NK-92 treated with Interleukin-12 subunit alpha and Interleukin-12 subunit beta, amount 100 ng/mL, for 24 hours (cell line): ENCODE results near the gene ADCY6.

Source experiments
- DNase-seq: peaks from one replicate; lab custom pipeline; 2025; lab: John Stamatoyannopoulos, UW

ADCY6 gene

DNA sequence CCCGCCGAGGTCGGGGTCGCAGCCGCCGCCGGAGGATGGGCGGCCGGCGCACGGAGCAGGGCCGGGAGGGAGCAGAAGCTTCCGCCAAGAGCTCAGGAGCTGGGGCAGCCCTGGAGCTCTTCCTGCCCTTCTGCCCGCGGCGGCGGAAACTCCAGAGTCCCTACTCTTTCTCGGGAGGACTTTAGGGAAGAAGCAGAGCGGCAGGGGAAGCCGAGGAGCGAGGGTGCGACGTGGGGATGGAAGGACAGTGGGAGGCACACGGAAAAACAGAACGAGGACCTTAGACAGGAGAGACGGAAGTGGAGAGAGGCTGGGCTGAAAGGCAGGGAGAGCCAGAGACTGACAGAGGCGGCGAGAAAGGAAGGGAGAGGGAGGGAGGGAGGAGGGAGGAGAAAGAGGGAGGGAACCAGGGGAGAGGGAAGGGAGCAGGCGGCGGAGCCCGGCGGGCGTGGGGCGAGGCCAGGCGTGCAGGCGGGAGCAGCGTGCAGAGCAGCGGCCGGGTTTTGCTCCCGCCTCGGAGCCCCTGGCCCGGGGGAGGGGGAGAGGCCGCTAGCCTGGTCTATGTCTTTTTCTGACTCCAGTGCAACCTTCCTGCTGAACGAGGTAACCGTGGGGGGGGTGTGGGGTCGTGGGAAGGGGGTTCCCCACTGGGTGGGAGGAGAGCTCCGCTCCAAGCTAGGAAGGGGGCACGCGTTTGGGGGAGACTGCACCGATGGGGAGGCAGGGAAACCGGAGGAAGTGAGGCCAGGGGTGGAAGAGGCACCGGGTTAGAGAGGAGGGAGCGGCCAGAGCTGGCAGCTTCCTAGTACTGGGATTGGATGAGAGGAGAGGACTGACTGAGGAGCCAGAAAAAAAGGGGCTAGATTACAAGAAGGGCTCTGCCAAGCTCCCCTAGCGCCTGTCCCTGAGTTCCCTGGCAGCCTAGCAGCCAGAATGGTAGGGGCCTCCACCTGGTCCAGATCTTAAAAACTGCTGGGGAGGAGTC is 26.5 kb upstream of the ADCY6 start:
- DNase-seq: no peak

DNA sequence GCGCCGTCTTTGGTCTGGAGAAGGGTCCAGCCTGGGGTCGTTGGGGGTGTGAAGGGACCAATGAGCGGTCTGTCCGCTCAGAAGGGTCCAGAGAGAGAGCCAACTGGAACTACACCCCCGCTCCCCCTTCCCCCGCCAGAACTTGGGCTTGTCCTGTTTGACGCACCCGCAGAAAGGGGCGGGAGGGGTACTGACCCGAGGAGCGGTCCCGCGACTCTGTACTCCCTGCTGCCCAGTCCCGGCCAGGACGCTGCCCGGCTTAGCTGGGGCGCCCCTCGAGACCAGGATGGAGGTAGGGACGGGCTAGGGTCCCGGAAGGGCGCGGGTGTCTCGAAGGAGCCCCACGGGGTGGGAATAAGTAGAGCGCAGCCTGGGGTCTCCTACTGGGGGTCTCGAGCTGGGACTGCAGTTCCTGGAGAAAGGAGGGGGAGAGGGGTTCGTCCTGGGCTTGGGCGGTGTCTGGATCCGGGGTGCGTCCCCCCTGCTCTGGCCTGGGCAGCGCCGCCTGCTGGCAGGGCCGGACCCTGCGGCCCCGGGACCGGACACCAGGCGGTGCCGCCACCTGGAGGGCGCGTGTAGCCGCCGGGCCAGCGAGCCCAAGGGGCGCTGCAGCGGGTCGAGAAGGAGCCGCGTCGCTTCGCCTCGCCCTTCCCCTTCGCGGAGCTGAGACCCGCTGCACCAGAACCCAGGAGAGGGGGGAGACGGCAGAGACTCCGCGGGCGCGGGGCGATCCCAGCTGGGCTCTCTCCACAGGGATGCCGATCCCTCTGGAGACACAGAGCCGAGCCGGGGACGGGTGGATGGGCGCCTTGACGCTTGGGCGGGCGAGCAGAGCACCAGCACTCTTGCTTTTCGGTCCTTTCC is 25.6 kb upstream of the ADCY6 start:
- DNase-seq: no peak

DNA sequence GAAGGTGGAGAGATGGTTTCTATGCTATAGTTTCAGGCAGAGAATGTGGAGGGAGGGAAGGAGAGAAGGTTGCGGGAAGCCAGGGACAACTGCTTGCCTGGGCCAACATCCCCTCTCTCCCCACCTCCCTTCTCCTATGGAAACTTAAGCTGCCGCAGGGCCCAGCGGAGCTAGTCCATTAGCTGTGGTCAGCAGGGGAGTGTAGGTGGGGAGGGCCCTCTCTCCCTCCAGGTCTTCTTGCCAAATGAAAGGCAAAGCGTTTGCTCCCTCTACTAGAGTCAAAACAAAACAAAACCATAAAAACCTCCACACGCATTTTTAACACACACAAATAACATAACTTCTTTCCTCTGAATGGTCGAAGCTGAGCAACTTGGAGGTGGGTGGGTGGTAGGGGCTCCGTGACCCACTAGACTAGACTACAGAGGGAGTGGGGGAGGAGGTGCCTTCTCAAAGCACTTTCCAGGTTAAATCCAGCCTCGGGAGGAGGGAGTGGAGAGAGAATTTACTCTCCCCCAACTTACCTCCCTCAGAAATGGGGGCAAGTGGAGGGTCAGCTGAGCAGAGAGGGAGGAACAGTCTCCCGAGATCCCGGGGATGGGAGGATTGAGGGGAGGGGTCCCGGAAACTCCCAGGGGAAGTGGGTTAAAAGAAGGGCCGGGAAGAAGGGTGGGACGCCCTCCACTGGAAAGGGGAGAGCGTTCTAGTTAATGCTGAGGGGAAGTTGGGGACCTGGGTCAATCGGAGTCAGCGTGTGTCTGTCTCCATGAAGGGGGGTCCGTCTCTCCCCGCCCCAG is 24.8 kb upstream of the ADCY6 start:
- no peak for DNase-seq

DNA sequence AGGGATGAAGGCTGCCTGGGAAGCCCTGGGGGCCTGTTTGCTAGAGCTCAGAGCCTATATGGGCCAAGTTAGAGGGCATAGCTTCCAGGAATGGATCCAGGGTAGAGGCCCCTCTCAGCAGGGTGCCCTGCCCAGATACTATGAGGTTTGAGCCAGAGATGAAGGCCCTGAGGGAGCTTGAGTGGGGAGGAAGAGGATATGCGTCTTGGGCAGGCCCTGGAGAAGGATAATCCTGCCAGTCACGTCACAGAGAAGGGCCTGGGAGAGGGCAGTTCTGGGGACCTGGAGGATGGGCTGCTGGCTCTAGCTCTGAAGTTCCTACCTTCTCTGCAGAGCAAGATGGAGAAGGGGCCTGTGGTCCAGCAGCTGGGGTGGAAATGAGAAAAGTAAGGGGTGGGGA is 23.5 kb upstream of the ADCY6 start:
- DNase-seq: no peak

DNA sequence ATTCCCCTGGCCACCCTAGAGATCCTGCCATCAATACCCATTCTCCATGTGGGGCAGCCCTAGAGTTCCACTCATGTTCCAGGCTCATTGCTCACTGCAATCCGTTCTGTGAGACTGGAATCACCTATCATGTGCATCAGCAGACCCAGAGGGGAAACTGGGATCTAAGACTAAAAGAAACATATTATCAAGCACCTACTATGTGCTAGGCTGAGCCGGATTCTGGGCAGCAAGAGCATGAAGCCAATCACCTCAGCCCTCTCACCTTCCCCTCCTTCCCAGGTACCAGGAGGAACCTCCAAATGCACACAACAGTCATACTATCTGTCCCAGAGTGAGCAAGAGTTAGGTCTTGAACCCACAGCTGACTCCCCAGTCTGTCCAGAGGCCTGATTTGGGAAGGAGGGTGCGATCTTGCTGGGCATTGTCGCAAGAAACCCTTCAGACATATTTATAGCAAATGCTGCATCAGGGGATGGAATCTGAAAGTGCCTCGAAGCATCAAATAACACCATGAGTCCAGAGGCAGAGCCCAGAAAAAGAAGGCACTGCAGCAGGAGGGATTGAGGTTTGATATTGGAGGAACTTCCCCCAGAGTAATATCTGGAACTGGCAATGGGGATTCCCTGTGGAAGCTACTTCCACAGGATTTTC is 22.7 kb upstream of the ADCY6 start:
- DNase-seq: no peak

DNA sequence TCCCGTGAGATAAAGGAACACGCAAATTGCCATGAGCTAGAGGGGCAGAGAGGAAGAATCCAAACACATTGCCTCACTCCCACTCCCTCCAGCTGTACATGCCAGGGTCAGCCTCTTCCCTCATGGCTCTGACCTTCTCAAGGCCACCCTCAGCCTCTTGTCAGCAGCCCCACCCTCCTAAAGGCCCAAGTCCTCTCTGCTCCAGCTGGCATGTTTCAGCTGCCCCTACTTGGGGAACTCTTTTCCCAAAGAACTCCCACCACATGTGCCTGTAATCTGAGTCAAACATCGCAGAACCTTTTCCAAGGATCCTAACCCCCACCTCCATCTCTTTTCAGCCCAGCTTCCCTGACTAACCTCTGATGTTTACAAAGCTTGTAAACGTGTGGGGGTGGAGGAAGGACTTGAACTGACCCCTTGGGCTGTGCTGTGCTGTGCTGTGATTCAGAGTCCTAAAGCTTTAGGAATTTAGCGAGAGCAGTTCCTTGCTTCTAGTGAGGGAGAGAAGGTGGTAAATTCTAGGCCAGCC is 22.1 kb upstream of the ADCY6 start:
- DNase-seq: no peak

DNA sequence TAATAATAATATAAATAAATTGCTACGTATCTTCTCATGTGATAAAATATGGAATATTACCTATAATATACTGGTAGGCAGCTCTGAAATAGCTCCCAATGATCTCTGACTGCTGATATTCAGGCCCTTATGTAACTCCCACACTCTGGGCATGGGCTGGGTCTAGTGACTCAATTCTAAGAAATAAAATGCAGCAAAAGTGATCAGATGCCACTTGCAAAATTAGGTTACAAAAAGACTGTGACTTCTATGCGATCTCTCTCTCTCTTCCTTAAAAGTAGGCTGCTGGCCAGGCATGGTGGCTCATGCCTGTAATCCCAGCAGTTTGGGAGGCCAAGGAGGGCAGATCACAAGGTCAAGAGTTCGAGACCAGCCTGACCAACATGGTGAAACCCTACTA is 19.1 kb upstream of the ADCY6 start:
- no peak for DNase-seq

DNA sequence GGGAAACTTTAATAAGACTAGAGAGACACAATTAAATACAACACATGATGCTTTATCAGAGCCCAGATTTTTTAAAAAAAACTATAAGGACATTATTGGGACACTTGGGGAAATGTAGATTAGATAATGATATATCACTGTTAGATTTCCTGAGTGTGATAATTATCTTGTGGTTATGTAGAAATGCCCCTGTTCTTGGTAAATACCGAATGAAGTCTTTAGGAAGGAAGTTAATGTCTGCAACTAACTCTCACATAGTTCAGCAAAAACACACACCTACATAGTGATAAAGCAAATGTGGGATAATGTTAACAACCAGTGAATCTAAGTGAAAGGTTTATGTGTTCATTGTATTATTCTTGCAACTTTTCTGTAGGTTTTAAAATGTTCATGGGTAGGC is 14.8 kb upstream of the ADCY6 start:
- no peak for DNase-seq

DNA sequence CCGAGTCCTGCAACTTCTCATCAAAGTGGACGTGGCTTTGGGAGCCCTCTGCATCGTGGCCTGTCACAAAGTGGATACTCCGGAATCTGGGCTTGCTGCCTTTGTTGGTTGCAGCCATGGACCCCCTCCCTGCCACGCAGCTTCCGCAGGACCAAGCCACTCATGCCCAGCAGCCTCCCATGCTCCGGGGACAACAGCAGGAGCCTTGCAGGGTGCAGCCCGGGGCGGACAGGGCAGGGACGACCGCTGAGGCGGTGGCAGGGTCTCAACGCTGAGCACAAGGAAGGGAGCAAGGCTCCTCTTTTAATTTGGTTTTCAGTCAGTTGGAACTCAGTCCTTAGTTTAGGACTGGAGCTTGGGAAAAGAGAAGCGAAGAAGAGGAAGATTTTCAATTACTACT is 12.1 kb upstream of the ADCY6 start:
- no peak for DNase-seq

DNA sequence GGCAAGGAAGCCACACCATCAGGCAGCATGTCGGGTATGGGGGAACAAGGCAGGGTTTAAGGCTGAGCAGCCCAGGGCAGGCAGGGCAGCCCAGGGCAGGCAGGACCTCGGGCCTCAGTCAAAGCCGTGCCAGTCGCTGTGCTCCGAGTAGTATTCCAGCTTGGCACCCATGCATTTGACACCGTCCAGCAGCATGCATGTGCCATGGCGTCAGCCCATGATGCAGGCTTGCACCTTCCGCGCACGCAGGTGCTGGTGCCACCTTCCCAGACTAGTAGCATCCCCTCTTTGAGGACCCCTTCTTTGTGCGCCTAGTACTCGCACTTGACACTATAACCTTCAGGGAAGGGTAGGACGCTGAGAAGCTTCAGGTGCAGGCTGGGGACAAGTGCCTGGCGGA is 11.6 kb upstream of the ADCY6 start:
- DNase-seq: no peak

DNA sequence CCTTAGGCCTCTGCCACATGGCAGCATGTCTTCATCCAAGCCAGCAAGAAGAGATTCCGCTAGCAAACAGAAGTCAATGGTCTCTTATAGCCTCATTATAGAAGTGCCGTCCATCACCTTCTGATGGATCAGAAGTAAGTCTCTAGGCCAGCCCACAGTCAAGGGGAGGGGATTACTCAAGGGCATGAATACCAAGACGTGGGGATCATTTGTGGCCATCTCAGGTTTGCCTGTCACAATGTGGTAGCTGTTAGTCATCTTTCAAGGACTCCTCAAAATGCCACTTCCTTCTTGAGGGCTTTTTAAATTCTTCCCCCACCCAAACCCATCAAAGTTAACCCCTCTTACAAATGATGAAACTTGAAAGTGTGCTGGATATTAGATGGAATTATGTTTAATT is 8.1 kb upstream of the ADCY6 start:
- peak; percentile 57 for DNase-seq

DNA sequence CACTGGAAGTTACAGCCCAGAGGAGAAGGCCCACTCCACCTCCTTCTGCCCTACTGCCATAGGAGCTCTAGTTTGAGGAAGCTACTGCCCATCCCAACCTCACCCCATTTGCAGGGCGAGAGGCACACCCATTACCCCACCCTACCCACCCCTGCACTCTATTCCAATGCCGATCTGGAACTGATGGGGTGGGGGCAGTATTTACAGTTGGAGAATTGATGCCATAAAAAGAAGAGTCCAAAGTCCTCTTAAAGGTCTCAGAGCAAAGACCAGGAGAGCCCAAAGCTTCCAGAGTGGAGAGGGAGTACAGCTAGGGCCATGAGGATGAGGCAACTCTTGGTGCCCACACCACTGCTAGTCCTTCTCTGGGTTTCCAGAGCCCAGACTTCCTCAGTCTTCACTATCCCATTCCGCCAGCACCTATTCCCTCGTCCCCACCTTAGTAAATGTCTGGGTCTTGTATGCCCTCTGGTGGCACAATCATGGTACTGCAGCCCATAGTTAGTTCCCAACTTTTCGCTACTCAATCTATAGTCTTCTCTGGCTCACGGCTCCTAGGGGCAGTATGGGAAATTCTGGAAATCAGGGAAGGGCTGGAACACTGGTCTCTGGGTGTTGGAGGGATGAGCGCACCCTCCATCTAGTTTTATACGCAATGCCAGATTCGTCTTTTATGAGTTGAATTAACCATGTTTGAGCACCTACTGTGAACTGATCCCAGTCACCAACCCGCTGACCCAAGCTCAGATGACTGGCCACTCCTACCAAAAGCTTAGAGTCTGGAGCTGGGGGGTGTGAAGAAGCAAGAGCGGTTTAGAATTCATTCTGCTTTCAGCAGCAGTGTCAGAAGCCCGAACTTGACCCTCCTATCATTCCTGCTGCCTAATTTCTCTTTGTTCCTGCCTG is 6.9 kb upstream of the ADCY6 start:
- peak; percentile 24 for DNase-seq

DNA sequence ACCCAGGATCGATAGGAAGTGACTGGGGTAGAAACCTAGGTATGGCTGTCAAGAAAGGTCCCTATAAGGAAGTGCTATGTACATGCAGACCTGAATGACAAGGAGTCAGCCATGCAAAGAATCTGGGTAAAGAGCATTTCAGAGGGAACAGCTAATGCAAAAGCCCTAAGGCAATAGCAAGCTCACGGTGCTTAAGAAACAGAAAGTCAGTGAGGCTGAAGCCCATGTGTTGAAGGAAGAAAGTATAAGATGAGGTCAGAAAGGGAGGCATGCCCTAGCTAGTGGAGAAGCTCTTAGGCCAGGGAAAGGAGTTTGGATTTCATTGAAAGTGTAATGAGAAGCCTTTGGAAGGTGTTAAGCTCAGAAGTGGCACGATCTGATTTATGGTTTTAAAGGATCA is 6.0 kb upstream of the ADCY6 start:
- DNase-seq: no peak

DNA sequence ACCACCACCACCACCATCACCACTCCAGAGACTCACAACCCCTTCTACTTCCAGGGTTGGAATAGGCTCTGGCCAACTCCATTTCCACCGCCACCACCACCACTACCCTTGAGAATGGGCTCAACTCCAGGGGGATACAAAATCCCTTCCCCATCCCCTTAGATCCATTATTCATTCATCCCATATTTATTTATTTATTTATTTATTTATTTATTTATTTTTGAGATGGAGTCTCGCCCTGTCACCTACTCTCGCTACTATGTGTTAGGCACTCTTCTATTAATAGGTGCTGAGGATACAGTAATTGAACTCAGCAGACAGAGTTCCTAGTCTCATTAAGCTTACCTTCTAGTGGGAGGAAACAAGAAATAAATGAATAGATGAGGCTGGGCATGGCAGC is 4.8 kb upstream of the ADCY6 start:
- DNase-seq: no peak

DNA sequence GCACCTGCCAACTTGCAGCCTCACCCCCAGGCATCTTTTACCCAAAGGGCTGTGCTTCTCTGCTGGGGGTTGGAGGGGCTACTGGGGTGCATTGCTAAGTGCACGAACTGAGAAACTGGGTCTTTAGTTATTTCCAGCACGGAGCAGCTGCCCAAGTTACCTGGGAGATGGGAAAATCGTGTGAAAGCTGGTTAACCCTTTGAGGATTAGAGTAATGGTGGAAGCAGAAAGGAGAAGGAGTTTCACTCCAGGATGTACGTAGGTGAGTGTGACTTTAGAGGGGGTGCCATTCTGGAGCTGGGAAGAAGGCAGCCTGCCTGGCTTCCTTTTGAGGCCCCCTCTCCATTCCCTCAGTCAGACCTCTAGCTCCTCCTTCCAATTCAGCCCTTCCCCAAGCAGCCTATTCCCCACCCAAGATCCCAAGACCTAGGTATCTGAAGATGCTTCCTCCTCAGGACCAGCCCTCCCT is 1.0 kb upstream of the ADCY6 start:
- DNase-seq: no peak

DNA sequence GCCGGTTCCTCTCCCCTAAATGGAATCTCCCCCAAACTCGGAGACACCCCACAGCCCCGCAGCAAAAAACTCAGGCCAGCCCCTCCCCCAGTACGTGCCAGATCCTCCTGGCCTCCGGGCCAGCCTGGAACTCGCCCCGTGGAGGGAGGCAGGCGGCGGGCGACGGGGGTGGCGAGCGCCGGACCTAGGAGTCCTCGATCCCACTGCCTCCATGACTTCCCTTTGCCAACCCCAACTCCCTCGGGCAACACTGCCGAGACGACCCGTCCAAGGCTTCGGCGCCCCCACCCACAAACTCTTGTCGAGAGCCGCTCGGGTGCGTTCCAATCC is 400 bp downstream of the ADCY6 start:
- no peak for DNase-seq

DNA sequence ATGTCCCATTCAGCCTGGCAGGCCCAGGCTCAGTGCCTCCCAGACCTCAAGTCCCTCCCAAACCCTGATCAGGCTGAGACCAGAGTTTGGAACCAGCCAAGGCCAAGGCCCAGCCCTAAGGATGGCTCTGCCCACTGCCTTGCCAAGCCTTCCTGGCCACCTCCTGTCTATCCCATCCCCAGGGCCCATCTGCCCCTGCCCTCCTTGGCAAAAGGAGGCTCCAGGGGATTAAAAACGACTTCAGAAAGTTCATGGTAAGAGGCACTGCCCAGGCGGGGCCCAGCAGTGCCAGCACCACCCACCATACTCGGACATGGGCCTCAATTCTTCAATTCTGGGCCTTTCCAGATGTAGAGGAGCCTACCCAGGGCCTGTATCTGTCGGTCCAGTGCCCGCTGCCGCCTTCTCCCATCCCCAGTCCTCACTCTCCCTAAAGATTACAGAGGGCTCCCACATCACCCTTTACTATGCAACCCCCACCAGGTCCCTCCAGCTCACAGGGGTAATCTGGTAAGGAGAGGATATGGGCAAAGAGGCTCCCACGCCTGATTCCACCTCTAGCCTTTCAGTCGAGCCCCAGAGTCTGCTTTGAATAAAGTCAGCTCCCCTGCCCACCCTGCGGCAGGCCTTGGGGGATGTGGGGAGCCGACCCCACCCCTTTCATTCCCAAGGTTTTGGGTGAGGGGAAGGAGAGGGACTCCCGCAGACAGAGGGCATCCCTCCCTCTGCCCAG is 932 bp downstream of the ADCY6 start:
- DNase-seq: no peak

DNA sequence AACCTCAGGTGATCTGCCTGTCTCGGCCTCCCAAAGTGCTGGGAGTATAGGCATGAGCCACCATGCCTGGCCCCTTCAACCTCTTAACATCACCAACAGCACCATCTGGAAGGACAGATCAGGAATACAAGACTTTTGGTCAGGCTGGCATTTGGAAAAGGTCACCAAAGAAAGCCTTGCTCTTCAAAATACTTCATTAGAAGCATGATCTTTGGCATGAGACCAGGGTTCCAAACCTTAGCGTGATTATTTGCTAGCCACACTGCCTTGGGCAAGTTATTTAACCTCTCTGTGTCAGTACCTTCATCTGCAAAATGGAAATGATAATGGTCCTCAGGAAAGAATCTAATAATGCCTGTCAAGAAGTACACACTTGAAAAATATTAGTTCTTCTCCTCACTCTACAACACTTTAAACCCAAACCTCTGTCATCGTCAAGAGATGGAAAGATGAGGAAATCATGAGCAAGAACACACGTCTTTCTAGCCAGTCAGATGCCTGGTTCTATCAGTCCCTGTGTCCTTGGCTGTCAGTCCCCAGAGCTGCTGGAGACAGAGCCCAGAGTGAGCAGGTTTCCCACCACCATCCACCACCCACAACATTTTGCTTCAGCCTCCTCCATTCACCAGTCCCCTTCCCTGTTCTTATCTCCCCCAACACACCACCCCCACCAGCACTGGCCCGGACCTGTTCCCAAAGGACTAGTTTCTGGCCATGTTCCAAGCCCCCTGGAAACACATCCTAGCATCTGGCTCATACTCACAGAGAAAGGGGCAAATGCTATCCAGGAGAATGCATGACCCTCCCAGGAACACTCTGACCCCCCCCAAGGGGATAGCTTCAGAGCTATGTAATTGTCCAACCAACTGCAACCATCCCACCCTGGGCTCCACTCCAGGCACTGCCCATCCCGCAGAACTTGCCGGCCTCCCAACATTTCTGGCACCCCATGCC is 2.0 kb downstream of the ADCY6 start:
- DNase-seq: no peak

DNA sequence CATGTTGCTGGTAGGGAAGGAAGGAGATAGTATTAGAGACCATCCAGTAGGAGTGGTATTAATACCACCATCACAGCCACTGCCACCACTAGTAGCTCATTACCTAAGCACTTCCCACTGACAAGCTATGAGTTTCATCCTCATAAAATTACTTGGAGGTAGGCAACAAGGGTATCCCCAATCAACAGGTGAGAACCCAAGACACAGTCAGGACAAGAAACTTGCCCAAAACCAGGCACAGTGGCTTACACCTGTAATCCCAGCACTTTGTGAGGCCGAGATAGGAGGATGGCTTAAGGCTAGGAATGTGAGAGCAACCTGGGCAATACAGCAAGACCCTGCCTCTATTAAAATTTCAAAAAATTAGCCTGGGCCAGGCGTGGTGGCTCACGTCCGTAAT is 5.5 kb downstream of the ADCY6 start:
- DNase-seq: no peak
